ENCODE data around the gene ANGPTL8.

ANGPTL8 gene

GRCh38 chr19:11199517-11199916 is 39.9 kb upstream of the ANGPTL8 start:
- Histone ChIP-seq H2AK5ac (ENCODE audit: low read length) (no peak overlapping the region), H3K27me3 (ENCODE audit: insufficient read depth, low read length) (no peaks in the 10 kb centered on the region), H3K79me2 (ENCODE audit: control insufficient read depth, insufficient read depth, low read length, poor library complexity) (peaks cover 5% of the 10 kb centered on the region), H3K9me3 (ENCODE audit: insufficient read depth, low read depth, low read length) (peaks cover 2% of the 10 kb centered on the region), H4K8ac (ENCODE audit: low read depth, low read length) (no peak overlapping the region), H2BK120ac (ENCODE audit: insufficient read depth, low read length, poor library complexity) (no peak overlapping the region), H4K91ac (ENCODE audit: low read depth, low read length) (no peak overlapping the region), H3K18ac (ENCODE audit: low read length) (no peak overlapping the region), H3K4ac (ENCODE audit: low read depth, low read length) (no peak overlapping the region), H3K36me3 (ENCODE audit: control insufficient read depth in 1 of 2, insufficient read depth in 2 of 2, low read length in 2 of 2) (peaks cover 6 to 10% of the 10 kb centered on the region in 2 experiments), H3K9ac (ENCODE audit: low read length) (no peak overlapping the region), H2BK12ac (ENCODE audit: low read length) (no peak overlapping the region), H3K27ac (ENCODE audit: low read depth, low read length) (no peak overlapping the region), H3K23ac (ENCODE audit: low read length) (no peak overlapping the region), H3K4me1 (ENCODE audit: control insufficient read depth in 1 of 2, insufficient read depth in 2 of 2, low read length in 2 of 2) (peaks cover 2 to 11% of the 10 kb centered on the region in 2 experiments), H4K12ac (ENCODE audit: low read depth, low read length) (no peak overlapping the region), H2AFZ (ENCODE audit: insufficient read depth, low read length, poor library complexity) (no peak overlapping the region), H3K79me1 (ENCODE audit: low read length) (peaks cover 5% of the 10 kb centered on the region), H3K4me3 (ENCODE audit: low read depth, low read length) (no peak overlapping the region), H2BK5ac (ENCODE audit: low read depth, low read length, poor library complexity) (no peak overlapping the region), H3K14ac (ENCODE audit: low read length) (no peak overlapping the region), H3K4me2 (ENCODE audit: low read length) (no peak overlapping the region)
- WGBS (ENCODE audit: extremely low coverage, insufficient coverage, insufficient read length) = no CpG with 5 or more reads among the region's 5 CpGs
- no peak for DNase-seq

GRCh38 chr19:11200015-11200574 is 39.3 kb upstream of the ANGPTL8 start:
- Histone ChIP-seq H2AFZ (ENCODE audit: insufficient read depth, low read length, poor library complexity) (no peak overlapping the region), H3K9ac (ENCODE audit: low read length) (no peak overlapping the region), H3K18ac (ENCODE audit: low read length) (no peak overlapping the region), H2BK5ac (ENCODE audit: low read depth, low read length, poor library complexity) (no peak overlapping the region), H2AK5ac (ENCODE audit: low read length) (no peak overlapping the region), H3K36me3 (ENCODE audit: control insufficient read depth in 1 of 2, insufficient read depth in 2 of 2, low read length in 2 of 2) (peaks cover 6 to 10% of the 10 kb centered on the region in 2 experiments), H3K4me1 (ENCODE audit: control insufficient read depth in 1 of 2, insufficient read depth in 2 of 2, low read length in 2 of 2) (peaks cover 2 to 11% of the 10 kb centered on the region in 2 experiments), H2BK120ac (ENCODE audit: insufficient read depth, low read length, poor library complexity) (no peak overlapping the region), H4K12ac (ENCODE audit: low read depth, low read length) (no peak overlapping the region), H3K4me3 (ENCODE audit: low read depth, low read length) (no peak overlapping the region), H3K27me3 (ENCODE audit: insufficient read depth, low read length) (no peaks in the 10 kb centered on the region), H4K91ac (ENCODE audit: low read depth, low read length) (no peak overlapping the region), H2BK12ac (ENCODE audit: low read length) (no peak overlapping the region), H3K9me3 (ENCODE audit: insufficient read depth, low read depth, low read length) (peaks cover 2% of the 10 kb centered on the region), H3K27ac (ENCODE audit: low read depth, low read length) (no peak overlapping the region), H3K14ac (ENCODE audit: low read length) (no peak overlapping the region), H3K4ac (ENCODE audit: low read depth, low read length) (no peak overlapping the region), H3K79me1 (ENCODE audit: low read length) (peaks cover 5% of the 10 kb centered on the region), H3K23ac (ENCODE audit: low read length) (no peak overlapping the region), H4K8ac (ENCODE audit: low read depth, low read length) (no peak overlapping the region), H3K79me2 (ENCODE audit: control insufficient read depth, insufficient read depth, low read length, poor library complexity) (peaks cover 5% of the 10 kb centered on the region), H3K4me2 (ENCODE audit: low read length) (no peak overlapping the region)
- no CpG with 5 or more reads among the region's 15 CpGs for WGBS (ENCODE audit: extremely low coverage, insufficient coverage, insufficient read length)
- no peak for DNase-seq

GRCh38 chr19:11200931-11201330 is 38.5 kb upstream of the ANGPTL8 start:
- H3K4me3 ChIP-seq (ENCODE audit: low read depth, low read length) = peak overlapping the region; percentile 39
- no peak overlapping the region for H3K9ac ChIP-seq (ENCODE audit: low read length)
- peaks cover 2% of the 10 kb centered on the region for H3K9me3 ChIP-seq (ENCODE audit: insufficient read depth, low read depth, low read length)
- no peak overlapping the region for H3K18ac ChIP-seq (ENCODE audit: low read length)
- no CpG with 5 or more reads among the region's 9 CpGs for WGBS (ENCODE audit: extremely low coverage, insufficient coverage, insufficient read length)
- H3K79me2 ChIP-seq (ENCODE audit: control insufficient read depth, insufficient read depth, low read length, poor library complexity) = peaks cover 5% of the 10 kb centered on the region
- H2BK12ac ChIP-seq (ENCODE audit: low read length) = no peak overlapping the region
- H4K12ac ChIP-seq (ENCODE audit: low read depth, low read length) = no peak overlapping the region
- no peak overlapping the region for H2BK120ac ChIP-seq (ENCODE audit: insufficient read depth, low read length, poor library complexity)
- H3K79me1 ChIP-seq (ENCODE audit: low read length) = peaks cover 5% of the 10 kb centered on the region
- peak overlapping the region; percentile 32 for H2AK5ac ChIP-seq (ENCODE audit: low read length)
- H3K23ac ChIP-seq (ENCODE audit: low read length) = no peak overlapping the region
- no peak overlapping the region for H4K91ac ChIP-seq (ENCODE audit: low read depth, low read length)
- H3K27me3 ChIP-seq (ENCODE audit: insufficient read depth, low read length) = no peaks in the 10 kb centered on the region
- no peak overlapping the region for H3K4me2 ChIP-seq (ENCODE audit: low read length)
- H2AFZ ChIP-seq (ENCODE audit: insufficient read depth, low read length, poor library complexity) = no peak overlapping the region
- no peak for DNase-seq
- no peak overlapping the region for H3K27ac ChIP-seq (ENCODE audit: low read depth, low read length)
- H3K14ac ChIP-seq (ENCODE audit: low read length) = no peak overlapping the region
- H4K8ac ChIP-seq (ENCODE audit: low read depth, low read length) = no peak overlapping the region
- peaks cover 3 to 10% of the 10 kb centered on the region in 2 experiments for H3K36me3 ChIP-seq (ENCODE audit: control insufficient read depth in 1 of 2, insufficient read depth in 2 of 2, low read length in 2 of 2)
- peaks cover 2 to 11% of the 10 kb centered on the region in 2 experiments for H3K4me1 ChIP-seq (ENCODE audit: control insufficient read depth in 1 of 2, insufficient read depth in 2 of 2, low read length in 2 of 2)
- H3K4ac ChIP-seq (ENCODE audit: low read depth, low read length) = no peak overlapping the region
- no peak overlapping the region for H2BK5ac ChIP-seq (ENCODE audit: low read depth, low read length, poor library complexity)

- H3K9ac ChIP-seq (ENCODE audit: low read length) = no peak overlapping the region
- peaks cover 2% of the 10 kb centered on the region for H3K9me3 ChIP-seq (ENCODE audit: insufficient read depth, low read depth, low read length)
- no peak overlapping the region for H3K14ac ChIP-seq (ENCODE audit: low read length)
- H4K12ac ChIP-seq (ENCODE audit: low read depth, low read length) = no peak overlapping the region
- H2BK5ac ChIP-seq (ENCODE audit: low read depth, low read length, poor library complexity) = no peak overlapping the region
- H2BK120ac ChIP-seq (ENCODE audit: insufficient read depth, low read length, poor library complexity) = no peak overlapping the region
- no peak overlapping the region for H3K23ac ChIP-seq (ENCODE audit: low read length)
- H4K8ac ChIP-seq (ENCODE audit: low read depth, low read length) = no peak overlapping the region
- H3K79me2 ChIP-seq (ENCODE audit: control insufficient read depth, insufficient read depth, low read length, poor library complexity) = peaks cover 5% of the 10 kb centered on the region
- H2AK5ac ChIP-seq (ENCODE audit: low read length) = no peak overlapping the region
- peaks cover 0 to 6% of the 10 kb centered on the region in 2 experiments for H3K4me1 ChIP-seq (ENCODE audit: control insufficient read depth in 1 of 2, insufficient read depth in 2 of 2, low read length in 2 of 2)
- H3K27ac ChIP-seq (ENCODE audit: low read depth, low read length) = no peak overlapping the region
- H3K4ac ChIP-seq (ENCODE audit: low read depth, low read length) = no peak overlapping the region
- WGBS (ENCODE audit: extremely low coverage, insufficient coverage, insufficient read length) = no CpG with 5 or more reads among the region's 24 CpGs
- no peaks in the 10 kb centered on the region for H3K27me3 ChIP-seq (ENCODE audit: insufficient read depth, low read length)
- H3K79me1 ChIP-seq (ENCODE audit: low read length) = peaks cover 5% of the 10 kb centered on the region
- H2BK12ac ChIP-seq (ENCODE audit: low read length) = no peak overlapping the region
- no peak overlapping the region for H3K4me3 ChIP-seq (ENCODE audit: low read depth, low read length)
- no peak for DNase-seq
- no peak overlapping the region for H3K18ac ChIP-seq (ENCODE audit: low read length)
- H3K4me2 ChIP-seq (ENCODE audit: low read length) = no peak overlapping the region
- no peak overlapping the region for H4K91ac ChIP-seq (ENCODE audit: low read depth, low read length)
- H2AFZ ChIP-seq (ENCODE audit: insufficient read depth, low read length, poor library complexity) = no peak overlapping the region
- H3K36me3 ChIP-seq (ENCODE audit: control insufficient read depth in 1 of 2, insufficient read depth in 2 of 2, low read length in 2 of 2) = peaks cover 3 to 10% of the 10 kb centered on the region in 2 experiments
These were observed 37.6 kb upstream of the ANGPTL8 start for GRCh38 chr19:11201791-11202190.
